Stimulated activated naive CD4-positive, alpha-beta T cell (primary cell): ENCODE measurements around the gene TNFRSF11A.

Source experiments
- DNase-seq, 6 experiments: peaks; one replicate each; lab custom pipeline; 2025; lab: John Stamatoyannopoulos, UW

TNFRSF11A gene

GRCh38 chr18:62384610-62385097, 59.5 kb downstream of the TNFRSF11A start:
- no peak for DNase-seq

GRCh38 chr18:62386091-62386490, 61.0 kb downstream of the TNFRSF11A start:
- DNase-seq, result no peak

- no peak for DNase-seq
These were observed 61.5 kb downstream of the TNFRSF11A start for GRCh38 chr18:62386601-62387000.

- DNase-seq, result no peak
These were observed 62.1 kb downstream of the TNFRSF11A start for GRCh38 chr18:62387257-62387656.

- no peak for DNase-seq
These were observed 64.0 kb downstream of the TNFRSF11A start for GRCh38 chr18:62388855-62389760.

GRCh38 chr18:62389761-62390481, 64.8 kb downstream of the TNFRSF11A start:
- DNase-seq, result no peak

- DNase-seq, result no peak
These were observed 69.1 kb downstream of the TNFRSF11A start for GRCh38 chr18:62394006-62394763.

- DNase-seq, result no peak
These were observed 71.3 kb downstream of the TNFRSF11A start for GRCh38 chr18:62396381-62396780.

GRCh38 chr18:62396967-62397366, 71.9 kb downstream of the TNFRSF11A start:
- DNase-seq, result no peak

- no peak for DNase-seq
These were observed 73.2 kb downstream of the TNFRSF11A start for GRCh38 chr18:62398291-62398690.

GRCh38 chr18:62399276-62399675, 74.2 kb downstream of the TNFRSF11A start:
- DNase-seq, result no peak

- no peak for DNase-seq
These were observed 74.7 kb downstream of the TNFRSF11A start for GRCh38 chr18:62399781-62400308.

- DNase-seq, result no peak
These were observed 75.8 kb downstream of the TNFRSF11A start for GRCh38 chr18:62400916-62401315.

GRCh38 chr18:62402342-62402948, 77.3 kb downstream of the TNFRSF11A start:
- DNase-seq, result no peak

GRCh38 chr18:62403120-62403519, 78.0 kb downstream of the TNFRSF11A start:
- no peak for DNase-seq

GRCh38 chr18:62404881-62405280, 79.8 kb downstream of the TNFRSF11A start:
- DNase-seq, result no peak

GRCh38 chr18:62407660-62408059, 82.5 kb downstream of the TNFRSF11A start:
- no peak for DNase-seq

- no peak for DNase-seq
These were observed 84.7 kb downstream of the TNFRSF11A start for GRCh38 chr18:62409821-62410220.

- DNase-seq, result no peak
These were observed 87.3 kb downstream of the TNFRSF11A start for GRCh38 chr18:62412231-62412979.

GRCh38 chr18:62413206-62413605, 88.1 kb downstream of the TNFRSF11A start:
- no peak for DNase-seq

GRCh38 chr18:62418258-62418657, 93.1 kb downstream of the TNFRSF11A start:
- peak in 3 of 6 experiments; percentile 31 to 43 (median 41) for DNase-seq
